Lower leg skin (tissue), 3 donors: Measurements from ENCODE around the gene SCTR.

Experiments used
- CTCF ChIP-seq, 3 donors: fragments of 450-650 bp; IDR thresholded peaks; one replicate each; pipeline ENCODE4 v1.5.1; 2016; ENCODE audit warnings: antibody characterized with exemption in 3 of 3, mild to moderate bottlenecking in 3 of 3, moderate library complexity in 2 of 3
- POLR2A ChIP-seq, 2 donors: fragments of 450-650 bp; IDR thresholded peaks; one replicate each; pipeline ENCODE4 v1.6.1; 2016 to 2017; ENCODE audit warnings: antibody characterized with exemption in 2 of 2, mild to moderate bottlenecking in 1 of 2, moderate library complexity in 1 of 2

DNA sequence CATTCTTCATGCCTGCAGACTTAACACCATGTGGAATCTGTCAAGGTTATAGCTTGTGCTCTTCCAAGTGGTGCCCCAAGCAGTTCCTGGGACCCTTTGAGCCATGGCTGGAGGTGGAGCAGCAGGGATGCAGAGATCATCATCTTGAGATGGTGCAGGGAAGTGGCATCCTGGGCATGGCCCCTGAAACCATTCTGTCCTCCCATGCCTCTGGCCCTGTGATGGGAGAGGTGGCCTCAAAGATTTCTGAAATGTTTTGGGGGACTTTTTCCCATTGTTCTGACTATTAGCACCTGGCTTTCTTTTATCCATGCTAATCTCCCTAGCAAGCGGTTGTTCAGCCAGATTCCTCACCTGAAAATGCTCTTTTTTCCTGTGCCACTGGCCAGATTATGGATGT lies 103.0 kb downstream of the SCTR start:
- TF ChIP-seq CTCF (IDR thresholded peaks at IDR 0.05) (no peak), POLR2A (IDR thresholded peaks at IDR 0.05) (no peak)
